ENCODE results near the gene SRPRB.

SRPRB gene

DNA sequence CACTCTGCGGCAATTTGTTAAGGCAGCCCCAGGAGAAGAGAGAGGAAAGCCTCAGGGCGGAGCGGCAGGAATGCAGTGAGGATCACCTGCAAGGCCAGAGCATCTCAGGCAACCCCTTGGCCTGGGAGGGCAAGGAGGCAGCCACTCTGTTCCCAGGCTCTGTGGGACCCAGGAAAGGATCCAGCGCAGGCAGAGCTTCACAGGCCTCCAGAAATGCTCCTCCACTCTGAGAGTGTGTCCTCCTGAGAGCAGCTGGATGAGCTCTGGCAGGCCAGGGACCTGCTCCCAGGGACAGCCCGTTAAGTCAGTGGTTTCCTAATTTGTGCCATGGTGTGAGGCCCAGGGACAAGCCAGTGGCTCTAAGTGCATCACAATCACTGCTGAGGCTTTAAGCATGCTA lies 54.9 kb downstream of the SRPRB start:
- H3K4me1 ChIP-seq (ENCODE audit: control insufficient read depth in 1 of 2, insufficient read depth in 2 of 2, low read length in 2 of 2), result no peaks in the 10 kb centered on the region
- H3K9ac ChIP-seq (ENCODE audit: low read length), result no peak overlapping the region
- WGBS (ENCODE audit: extremely low coverage, insufficient coverage, insufficient read length), result no CpG with 5 or more reads among the region's 5 CpGs
- no peak overlapping the region for H2BK12ac ChIP-seq (ENCODE audit: low read length)
- no peaks in the 10 kb centered on the region for H3K9me3 ChIP-seq (ENCODE audit: insufficient read depth, low read depth, low read length)
- no peak overlapping the region for H3K23ac ChIP-seq (ENCODE audit: low read length)
- no peaks in the 10 kb centered on the region for H3K36me3 ChIP-seq (ENCODE audit: control insufficient read depth in 1 of 2, insufficient read depth in 2 of 2, low read length in 2 of 2)
- H3K4me2 ChIP-seq (ENCODE audit: low read length), result no peak overlapping the region
- H3K79me1 ChIP-seq (ENCODE audit: low read length), result no peaks in the 10 kb centered on the region
- no peak overlapping the region for H2BK120ac ChIP-seq (ENCODE audit: insufficient read depth, low read length, poor library complexity)
- H3K18ac ChIP-seq (ENCODE audit: low read length), result no peak overlapping the region
- H3K4ac ChIP-seq (ENCODE audit: low read depth, low read length), result no peak overlapping the region
- no peak for DNase-seq
- no peak overlapping the region for H3K14ac ChIP-seq (ENCODE audit: low read length)
- no peak overlapping the region for H2BK5ac ChIP-seq (ENCODE audit: low read depth, low read length, poor library complexity)
- H4K91ac ChIP-seq (ENCODE audit: low read depth, low read length), result no peak overlapping the region
- H2AFZ ChIP-seq (ENCODE audit: insufficient read depth, low read length, poor library complexity), result no peak overlapping the region
- no peak overlapping the region for H4K12ac ChIP-seq (ENCODE audit: low read depth, low read length)
- H3K4me3 ChIP-seq (ENCODE audit: low read depth, low read length), result no peak overlapping the region
- no peaks in the 10 kb centered on the region for H3K27me3 ChIP-seq (ENCODE audit: insufficient read depth, low read length)
- no peak overlapping the region for H2AK5ac ChIP-seq (ENCODE audit: low read length)
- H3K27ac ChIP-seq (ENCODE audit: low read depth, low read length), result no peak overlapping the region
- H4K8ac ChIP-seq (ENCODE audit: low read depth, low read length), result no peak overlapping the region
- no peaks in the 10 kb centered on the region for H3K79me2 ChIP-seq (ENCODE audit: control insufficient read depth, insufficient read depth, low read length, poor library complexity)

DNA sequence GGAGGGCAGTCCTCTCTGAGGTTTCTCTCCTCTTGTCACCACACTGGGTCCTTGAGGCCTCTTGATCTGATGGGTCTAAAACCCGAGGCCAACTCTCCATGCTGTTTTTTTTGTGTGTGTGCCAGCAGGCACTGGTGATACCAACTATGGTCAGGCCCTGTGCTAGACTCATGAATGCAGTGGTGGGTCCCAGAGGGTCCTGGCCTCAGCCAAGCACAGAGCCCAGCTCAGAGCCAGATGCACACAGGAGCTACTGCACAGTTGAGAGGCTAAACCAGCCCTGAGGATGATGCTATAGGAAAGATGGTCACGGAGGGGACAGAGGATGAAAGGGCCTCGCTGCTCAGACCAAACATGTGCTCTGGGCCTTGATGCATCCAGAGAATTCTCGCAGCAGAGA lies 56.5 kb downstream of the SRPRB start:
- no peak for DNase-seq
- H4K12ac ChIP-seq (ENCODE audit: low read depth, low read length), result no peak overlapping the region
- H4K91ac ChIP-seq (ENCODE audit: low read depth, low read length), result no peak overlapping the region
- no peak overlapping the region for H2BK5ac ChIP-seq (ENCODE audit: low read depth, low read length, poor library complexity)
- no peak overlapping the region for H3K14ac ChIP-seq (ENCODE audit: low read length)
- H3K27ac ChIP-seq (ENCODE audit: low read depth, low read length), result no peak overlapping the region
- no peak overlapping the region for H3K4me2 ChIP-seq (ENCODE audit: low read length)
- H3K4me1 ChIP-seq (ENCODE audit: control insufficient read depth in 1 of 2, insufficient read depth in 2 of 2, low read length in 2 of 2), result no peaks in the 10 kb centered on the region
- no CpG with 5 or more reads among the region's 4 CpGs for WGBS (ENCODE audit: extremely low coverage, insufficient coverage, insufficient read length)
- H3K36me3 ChIP-seq (ENCODE audit: control insufficient read depth in 1 of 2, insufficient read depth in 2 of 2, low read length in 2 of 2), result no peaks in the 10 kb centered on the region
- H3K23ac ChIP-seq (ENCODE audit: low read length), result no peak overlapping the region
- no peaks in the 10 kb centered on the region for H3K27me3 ChIP-seq (ENCODE audit: insufficient read depth, low read length)
- H2BK12ac ChIP-seq (ENCODE audit: low read length), result no peak overlapping the region
- H4K8ac ChIP-seq (ENCODE audit: low read depth, low read length), result no peak overlapping the region
- H3K79me1 ChIP-seq (ENCODE audit: low read length), result no peaks in the 10 kb centered on the region
- no peak overlapping the region for H3K9ac ChIP-seq (ENCODE audit: low read length)
- H2AFZ ChIP-seq (ENCODE audit: insufficient read depth, low read length, poor library complexity), result no peak overlapping the region
- H3K18ac ChIP-seq (ENCODE audit: low read length), result no peak overlapping the region
- H3K79me2 ChIP-seq (ENCODE audit: control insufficient read depth, insufficient read depth, low read length, poor library complexity), result no peaks in the 10 kb centered on the region
- H2AK5ac ChIP-seq (ENCODE audit: low read length), result no peak overlapping the region
- H3K9me3 ChIP-seq (ENCODE audit: insufficient read depth, low read depth, low read length), result no peaks in the 10 kb centered on the region
- no peak overlapping the region for H3K4ac ChIP-seq (ENCODE audit: low read depth, low read length)
- H2BK120ac ChIP-seq (ENCODE audit: insufficient read depth, low read length, poor library complexity), result no peak overlapping the region
- no peak overlapping the region for H3K4me3 ChIP-seq (ENCODE audit: low read depth, low read length)

DNA sequence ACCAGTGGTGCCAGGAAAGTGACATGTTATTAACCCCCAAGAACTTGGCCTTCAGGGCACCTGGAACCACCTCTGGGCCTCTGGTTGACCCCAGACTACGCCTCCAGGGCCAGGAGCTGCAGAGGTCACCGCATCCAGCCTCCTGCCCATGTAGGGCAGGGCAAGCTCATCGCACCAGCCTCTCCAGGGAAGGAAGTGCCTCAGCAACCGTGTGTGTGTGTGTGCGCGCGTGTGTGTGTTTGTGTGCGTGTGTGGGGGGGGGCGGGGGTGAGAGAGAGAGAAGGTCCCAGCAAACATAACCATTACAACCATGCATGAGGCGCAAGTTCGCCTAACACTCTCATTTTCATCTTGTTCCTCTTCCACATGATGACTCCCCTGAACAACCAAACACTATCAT lies 58.3 kb downstream of the SRPRB start:
- Histone ChIP-seq H3K27ac (ENCODE audit: low read depth, low read length) (no peak overlapping the region), H2AFZ (ENCODE audit: insufficient read depth, low read length, poor library complexity) (no peak overlapping the region), H3K79me1 (ENCODE audit: low read length) (no peaks in the 10 kb centered on the region), H3K79me2 (ENCODE audit: control insufficient read depth, insufficient read depth, low read length, poor library complexity) (no peaks in the 10 kb centered on the region), H3K23ac (ENCODE audit: low read length) (no peak overlapping the region), H3K14ac (ENCODE audit: low read length) (no peak overlapping the region), H3K4me2 (ENCODE audit: low read length) (no peak overlapping the region), H3K18ac (ENCODE audit: low read length) (no peak overlapping the region), H3K9ac (ENCODE audit: low read length) (no peak overlapping the region), H3K9me3 (ENCODE audit: insufficient read depth, low read depth, low read length) (no peaks in the 10 kb centered on the region), H3K36me3 (ENCODE audit: control insufficient read depth in 1 of 2, insufficient read depth in 2 of 2, low read length in 2 of 2) (no peaks in the 10 kb centered on the region), H2BK12ac (ENCODE audit: low read length) (no peak overlapping the region), H2BK5ac (ENCODE audit: low read depth, low read length, poor library complexity) (no peak overlapping the region), H4K12ac (ENCODE audit: low read depth, low read length) (no peak overlapping the region), H2BK120ac (ENCODE audit: insufficient read depth, low read length, poor library complexity) (no peak overlapping the region), H3K27me3 (ENCODE audit: insufficient read depth, low read length) (no peaks in the 10 kb centered on the region), H3K4ac (ENCODE audit: low read depth, low read length) (no peak overlapping the region), H4K8ac (ENCODE audit: low read depth, low read length) (no peak overlapping the region), H2AK5ac (ENCODE audit: low read length) (no peak overlapping the region), H3K4me3 (ENCODE audit: low read depth, low read length) (no peak overlapping the region), H4K91ac (ENCODE audit: low read depth, low read length) (no peak overlapping the region), H3K4me1 (ENCODE audit: control insufficient read depth in 1 of 2, insufficient read depth in 2 of 2, low read length in 2 of 2) (no peaks in the 10 kb centered on the region)
- no CpG with 5 or more reads among the region's 11 CpGs for WGBS (ENCODE audit: extremely low coverage, insufficient coverage, insufficient read length)
- no peak for DNase-seq

DNA sequence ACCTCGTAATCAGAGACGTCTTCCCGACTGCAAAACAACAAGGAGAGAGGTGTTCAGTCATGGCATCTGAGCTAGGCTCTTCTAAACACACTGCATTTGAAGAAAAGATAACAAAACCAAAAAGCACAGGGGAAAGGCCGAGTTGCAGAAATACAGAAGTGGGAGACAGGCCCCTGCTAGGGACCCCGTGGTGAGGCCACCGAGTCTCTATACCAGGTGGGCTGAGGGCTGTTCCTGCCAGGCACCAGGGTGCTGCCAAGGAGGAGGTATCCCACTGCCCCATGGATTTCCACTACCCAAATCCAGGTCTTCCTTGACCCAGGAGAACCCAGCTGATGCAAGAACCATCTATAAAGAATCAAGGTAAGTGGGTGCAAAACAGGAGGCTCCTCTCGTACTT lies 59.0 kb downstream of the SRPRB start:
- H3K4me1 ChIP-seq (ENCODE audit: control insufficient read depth in 1 of 2, insufficient read depth in 2 of 2, low read length in 2 of 2), result no peaks in the 10 kb centered on the region
- H3K4me2 ChIP-seq (ENCODE audit: low read length), result no peak overlapping the region
- no peaks in the 10 kb centered on the region for H3K36me3 ChIP-seq (ENCODE audit: control insufficient read depth in 1 of 2, insufficient read depth in 2 of 2, low read length in 2 of 2)
- no peaks in the 10 kb centered on the region for H3K79me2 ChIP-seq (ENCODE audit: control insufficient read depth, insufficient read depth, low read length, poor library complexity)
- no peak overlapping the region for H2BK120ac ChIP-seq (ENCODE audit: insufficient read depth, low read length, poor library complexity)
- no CpG with 5 or more reads among the region's 7 CpGs for WGBS (ENCODE audit: extremely low coverage, insufficient coverage, insufficient read length)
- no peak overlapping the region for H2BK12ac ChIP-seq (ENCODE audit: low read length)
- H3K4ac ChIP-seq (ENCODE audit: low read depth, low read length), result no peak overlapping the region
- no peak overlapping the region for H4K8ac ChIP-seq (ENCODE audit: low read depth, low read length)
- no peak overlapping the region for H4K91ac ChIP-seq (ENCODE audit: low read depth, low read length)
- H3K27ac ChIP-seq (ENCODE audit: low read depth, low read length), result no peak overlapping the region
- H3K4me3 ChIP-seq (ENCODE audit: low read depth, low read length), result no peak overlapping the region
- no peak overlapping the region for H3K9ac ChIP-seq (ENCODE audit: low read length)
- H4K12ac ChIP-seq (ENCODE audit: low read depth, low read length), result no peak overlapping the region
- no peaks in the 10 kb centered on the region for H3K27me3 ChIP-seq (ENCODE audit: insufficient read depth, low read length)
- no peak overlapping the region for H3K14ac ChIP-seq (ENCODE audit: low read length)
- no peaks in the 10 kb centered on the region for H3K79me1 ChIP-seq (ENCODE audit: low read length)
- DNase-seq, result no peak
- no peak overlapping the region for H2AFZ ChIP-seq (ENCODE audit: insufficient read depth, low read length, poor library complexity)
- H2BK5ac ChIP-seq (ENCODE audit: low read depth, low read length, poor library complexity), result no peak overlapping the region
- no peak overlapping the region for H3K18ac ChIP-seq (ENCODE audit: low read length)
- H3K23ac ChIP-seq (ENCODE audit: low read length), result no peak overlapping the region
- no peak overlapping the region for H2AK5ac ChIP-seq (ENCODE audit: low read length)
- H3K9me3 ChIP-seq (ENCODE audit: insufficient read depth, low read depth, low read length), result no peaks in the 10 kb centered on the region
